GM12878 (cell line): Measurements from ENCODE around the gene SEPHS1. TPM values are rescaled to one million over a fixed set of nuclear protein-coding genes. Genes with fewer than 3 reads are reported as not detected.
A peak's percentile ranks its signal among the peaks of the same experiment; 100 is the strongest.

Source experiments
- BHLHE40 ChIP-seq, 2 experiments: fragments of 450-650 bp in 1 of 2; IDR thresholded peaks; 2 replicates each; pipeline ENCODE4 v1.6.1; 2011 to 2017; ENCODE audit warnings: low read depth in 2 of 2, borderline replicate concordance in 1 of 2, improper control_type of control experiment in 1 of 2, low read length in 1 of 2, mild to moderate bottlenecking in 1 of 2
- CHD2 ChIP-seq: IDR thresholded peaks from 2 replicates; pipeline ENCODE4 v1.6.1; 2011; ENCODE audit warnings: low read depth, low read length, improper control_type of control experiment, borderline replicate concordance
- CTCF ChIP-seq, 3 experiments: IDR thresholded peaks in 2 of 3; conservative IDR thresholded peaks in 1 of 3; 2 replicates each; pipeline ENCODE4 v1.5.1; 2011; ENCODE audit warnings: low read depth in 3 of 3, low read length in 3 of 3, mild to moderate bottlenecking in 3 of 3, control low read depth in 2 of 3, moderate library complexity in 2 of 3, inconsistent platforms in 1 of 3, mixed read lengths in 1 of 3; ENCODE audit not compliant: control insufficient read depth in 2 of 3, insufficient read depth in 1 of 3; ENCODE audit errors: extremely low read depth in 1 of 3
- DPF2 ChIP-seq: fragments of 450-650 bp; IDR thresholded peaks from 2 replicates; pipeline ENCODE4 v1.6.1; 2017; ENCODE audit warnings: mild to moderate bottlenecking
- EGR1 ChIP-seq, 2 experiments: IDR thresholded peaks; 1 replicate in 1 of 2; 2 replicates in 1 of 2; pipeline ENCODE4 v1.6.1; 2011 to 2012; ENCODE audit warnings: low read depth in 2 of 2, low read length in 2 of 2, borderline replicate concordance in 1 of 2, mild to moderate bottlenecking in 1 of 2, moderate library complexity in 1 of 2
- ETV6 ChIP-seq, 2 experiments: fragments of 450-650 bp in 1 of 2; IDR thresholded peaks in 1 of 2; conservative IDR thresholded peaks in 1 of 2; 2 replicates each; pipeline ENCODE4 v1.6.1; 2014; ENCODE audit warnings: antibody characterized with exemption in 1 of 2, borderline replicate concordance in 1 of 2, low read depth in 1 of 2, mild to moderate bottlenecking in 1 of 2, moderate library complexity in 1 of 2
- EZH2 ChIP-seq: IDR thresholded peaks from 2 replicates; pipeline ENCODE4 v1.6.1; 2012; ENCODE audit warnings: low read depth, mild to moderate bottlenecking, control low read depth, inconsistent platforms, low read length, borderline replicate concordance; ENCODE audit not compliant: control insufficient read depth
- FOS ChIP-seq: IDR thresholded peaks from 3 replicates; pipeline ENCODE4 v1.6.1; 2011; ENCODE audit warnings: borderline replicate concordance; ENCODE audit not compliant: insufficient read length; ENCODE audit errors: extremely low read depth
- FOXM1 ChIP-seq: IDR thresholded peaks from 2 replicates; pipeline ENCODE4 v1.6.1; 2012; ENCODE audit warnings: low read depth, mild to moderate bottlenecking, inconsistent platforms, low read length, moderate library complexity
- IKZF1 ChIP-seq: fragments of 450-650 bp; conservative IDR thresholded peaks from 2 replicates; pipeline ENCODE4 v1.6.1; 2017; ENCODE audit warnings: antibody characterized with exemption, mild to moderate bottlenecking
- IKZF2 ChIP-seq, 2 experiments: fragments of 450-650 bp; IDR thresholded peaks; 2 replicates each; pipeline ENCODE4 v1.6.1; 2017; ENCODE audit warnings: mild to moderate bottlenecking in 2 of 2, moderate library complexity in 2 of 2
- MYB ChIP-seq: fragments of 150-350 bp; IDR thresholded peaks from 2 replicates; pipeline ENCODE4 v1.6.1; 2014; ENCODE audit warnings: mild to moderate bottlenecking, low read depth, low read length, borderline replicate concordance
- NBN ChIP-seq: fragments of 450-650 bp; IDR thresholded peaks from 2 replicates; pipeline ENCODE4 v1.6.1; 2016
- NFXL1 ChIP-seq: fragments of 450-650 bp; IDR thresholded peaks from 2 replicates; pipeline ENCODE4 v1.6.1; 2017; ENCODE audit warnings: antibody characterized with exemption, mild to moderate bottlenecking, borderline replicate concordance
- PAX8 ChIP-seq: fragments of 450-650 bp; IDR thresholded peaks from 2 replicates; pipeline ENCODE4 v1.6.1; 2017; ENCODE audit warnings: mild to moderate bottlenecking, moderate library complexity
- RFX5 ChIP-seq: IDR thresholded peaks from 2 replicates; pipeline ENCODE4 v1.6.1; 2011; ENCODE audit warnings: low read depth, low read length, improper control_type of control experiment
- SMAD5 ChIP-seq: IDR thresholded peaks from 2 replicates; pipeline ENCODE4 v1.6.1; 2016; ENCODE audit warnings: antibody characterized with exemption, low read depth
- USF2 ChIP-seq: IDR thresholded peaks from 2 replicates; pipeline ENCODE4 v1.6.1; 2011; ENCODE audit warnings: low read depth, low read length, improper control_type of control experiment, borderline replicate concordance
- ZBED1 ChIP-seq: IDR thresholded peaks from 2 replicates; pipeline ENCODE4 v1.6.1; 2016; ENCODE audit warnings: borderline replicate concordance
- ZNF207 ChIP-seq: fragments of 450-650 bp; IDR thresholded peaks from 2 replicates; pipeline ENCODE4 v1.6.1; 2014; ENCODE audit warnings: antibody characterized with exemption, mild to moderate bottlenecking, borderline replicate concordance
- polyA plus RNA-seq, 11 experiments: library from polyadenylated mRNA; depleted of rRNA in 4 of 11; unstranded in 6 of 11; stranded (reverse) in 5 of 11; fragments of >200 nt; fragmentation: Nextera tagmentation in 4 of 11; fragmentation: Illumina TruSeq in 1 of 11; extraction: Ambion mirVana in 4 of 11; extraction: Trizol in 1 of 11; gene quantifications; 1 replicate in 1 of 11; 2 replicates in 10 of 11; pipeline versions ENCODE4 v1.2.1 to v1.2.3, GENCODE V29; 2011 to 2016; ENCODE audit warnings: inconsistent platforms in 2 of 11, missing spikeins in 2 of 11, low read depth in 1 of 11
- total RNA-seq, 4 experiments: library from RNA; depleted of rRNA in 3 of 4; stranded (reverse); fragments of >200 nt in 3 of 4; fragmentation: Illumina TruSeq in 1 of 4; extraction: Trizol in 1 of 4; gene quantifications; 2 replicates each; pipeline versions ENCODE4 v1.2.1 to v1.2.3, GENCODE V29; 2013 to 2021
- TF ChIP-seq, protein P1 (sequence below): fragments of 450-650 bp; IDR thresholded peaks from 2 replicates; pipeline ENCODE4 v1.6.1; 2016; ENCODE audit warnings: mild to moderate bottlenecking
- TF ChIP-seq, protein P2 (sequence below): fragments of 450-650 bp; formaldehyde crosslinking; IDR thresholded peaks from 2 replicates; pipeline ENCODE4 v1.4.0; 2022; ENCODE audit warnings: mild to moderate bottlenecking, moderate library complexity

Gene SEPHS1
- total and polyA plus RNA-seq, 10 of the 15 experiments (the other 5 are each of a cell fraction or from before 2014, with no cell fraction given), result 14.7 to 85.4 (median 48.5) TPM

DNA sequence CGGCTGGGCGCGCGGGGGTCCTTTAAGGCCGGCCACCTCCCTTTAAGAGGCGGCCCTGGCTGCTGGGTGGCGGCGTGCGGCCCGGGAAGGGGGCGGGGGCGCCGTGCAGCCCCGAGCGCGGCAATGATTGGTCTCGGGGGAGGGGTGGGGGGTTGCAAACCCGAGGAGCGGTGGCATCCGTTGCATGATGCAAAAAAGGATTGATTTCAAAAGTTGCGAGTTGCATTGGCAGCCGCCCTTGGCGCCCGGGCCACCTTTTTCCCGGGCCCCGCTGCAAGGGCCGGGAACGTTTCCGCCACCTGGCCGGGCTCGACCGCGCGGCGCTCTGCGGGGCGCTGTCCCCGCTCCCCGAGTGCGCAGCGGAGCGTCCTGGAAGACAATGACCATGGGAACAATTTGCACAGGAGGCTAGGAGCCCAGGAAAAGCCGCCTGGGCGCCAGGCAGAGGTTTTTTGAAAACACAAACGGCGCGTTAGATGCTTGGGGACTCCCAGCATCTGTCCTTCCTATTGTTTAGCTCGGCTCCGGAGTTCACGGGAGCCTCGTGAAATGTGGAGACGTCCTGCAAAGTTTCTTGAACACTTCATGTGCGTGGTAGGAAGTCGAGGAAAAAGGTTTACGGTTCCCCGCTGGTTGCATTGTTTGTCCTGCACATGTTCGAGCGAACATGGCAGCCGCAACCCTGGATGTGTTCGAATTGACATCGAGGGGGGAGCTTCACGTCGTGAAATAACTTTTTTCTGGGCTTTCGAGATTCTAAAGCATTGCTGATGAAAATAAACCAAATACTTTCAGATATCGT, at the start of gene SEPHS1 (continued):
- TF ChIP-seq BHLHE40 (IDR thresholded peaks at IDR 0.05; ENCODE audit: borderline replicate concordance in 1 of 2, low read depth in 2 of 2, low read length in 1 of 2), result 0 out of 4 replicates have a peak, but pooled peaks of 1 of the 2 experiments have one; percentile 12
- TF ChIP-seq EGR1 (IDR thresholded peaks at IDR 0.05; ENCODE audit: borderline replicate concordance in 1 of 2, low read depth in 2 of 2, low read length in 2 of 2), result peak in 1 of 2 experiments; percentile 22; a peak in 1 of 3 replicates
- TF ChIP-seq IKZF1, result peak; percentile 51
- no peak for TF ChIP-seq CHD2
- 0 out of 2 replicates have a peak, but pooled peaks have one; percentile 39 for TF ChIP-seq ZNF207
- TF ChIP-seq EZH2, result no peak
- no peak for TF ChIP-seq RFX5
- peak in 1 of 2 experiments; percentile 12; a peak in 1 of 4 replicates for TF ChIP-seq IKZF2 (IDR thresholded peaks at IDR 0.05)
- TF ChIP-seq NFXL1, result no peak
- no peak for TF ChIP-seq MYB
- no peak for TF ChIP-seq FOS
- TF ChIP-seq DPF2, result peak; percentile 45
- TF ChIP-seq, protein P1, sequence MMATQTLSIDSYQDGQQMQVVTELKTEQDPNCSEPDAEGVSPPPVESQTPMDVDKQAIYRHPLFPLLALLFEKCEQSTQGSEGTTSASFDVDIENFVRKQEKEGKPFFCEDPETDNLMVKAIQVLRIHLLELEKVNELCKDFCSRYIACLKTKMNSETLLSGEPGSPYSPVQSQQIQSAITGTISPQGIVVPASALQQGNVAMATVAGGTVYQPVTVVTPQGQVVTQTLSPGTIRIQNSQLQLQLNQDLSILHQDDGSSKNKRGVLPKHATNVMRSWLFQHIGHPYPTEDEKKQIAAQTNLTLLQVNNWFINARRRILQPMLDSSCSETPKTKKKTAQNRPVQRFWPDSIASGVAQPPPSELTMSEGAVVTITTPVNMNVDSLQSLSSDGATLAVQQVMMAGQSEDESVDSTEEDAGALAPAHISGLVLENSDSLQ, result no peak
- no peak for TF ChIP-seq NBN
- TF ChIP-seq, protein P2, sequence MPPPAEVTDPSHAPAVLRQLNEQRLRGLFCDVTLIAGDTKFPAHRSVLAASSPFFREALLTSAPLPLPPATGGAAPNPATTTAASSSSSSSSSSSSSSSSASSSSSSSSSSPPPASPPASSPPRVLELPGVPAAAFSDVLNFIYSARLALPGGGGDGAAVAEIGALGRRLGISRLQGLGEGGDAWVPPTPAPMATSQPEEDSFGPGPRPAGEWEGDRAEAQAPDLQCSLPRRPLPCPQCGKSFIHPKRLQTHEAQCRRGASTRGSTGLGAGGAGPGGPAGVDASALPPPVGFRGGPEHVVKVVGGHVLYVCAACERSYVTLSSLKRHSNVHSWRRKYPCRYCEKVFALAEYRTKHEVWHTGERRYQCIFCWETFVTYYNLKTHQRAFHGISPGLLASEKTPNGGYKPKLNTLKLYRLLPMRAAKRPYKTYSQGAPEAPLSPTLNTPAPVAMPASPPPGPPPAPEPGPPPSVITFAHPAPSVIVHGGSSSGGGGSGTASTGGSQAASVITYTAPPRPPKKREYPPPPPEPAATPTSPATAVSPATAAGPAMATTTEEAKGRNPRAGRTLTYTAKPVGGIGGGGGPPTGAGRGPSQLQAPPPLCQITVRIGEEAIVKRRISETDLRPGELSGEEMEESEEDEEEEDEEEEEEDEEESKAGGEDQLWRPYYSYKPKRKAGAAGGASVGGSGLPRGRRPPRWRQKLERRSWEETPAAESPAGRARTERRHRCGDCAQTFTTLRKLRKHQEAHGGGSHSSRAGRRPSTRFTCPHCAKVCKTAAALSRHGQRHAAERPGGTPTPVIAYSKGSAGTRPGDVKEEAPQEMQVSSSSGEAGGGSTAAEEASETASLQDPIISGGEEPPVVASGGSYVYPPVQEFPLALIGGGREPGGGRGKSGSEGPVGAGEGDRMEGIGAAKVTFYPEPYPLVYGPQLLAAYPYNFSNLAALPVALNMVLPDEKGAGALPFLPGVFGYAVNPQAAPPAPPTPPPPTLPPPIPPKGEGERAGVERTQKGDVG (CRISPR knock-in tag), result no peak
- no peak for TF ChIP-seq SMAD5
- TF ChIP-seq CTCF (IDR thresholded peaks at IDR 0.05 in 2 of 3, conservative IDR thresholded peaks at IDR 0.05 in 1 of 3; ENCODE audit: control insufficient read depth in 2 of 3, extremely low read depth in 1 of 3, insufficient read depth in 1 of 3, low read depth in 3 of 3, low read length in 3 of 3), result peak in 1 of 3 experiments; percentile 11; a peak in 1 of 6 replicates
- TF ChIP-seq FOXM1, result no peak
- TF ChIP-seq USF2, result no peak
- no peak for TF ChIP-seq PAX8
- TF ChIP-seq ZBED1, result no peak
- no peak for TF ChIP-seq ETV6 (conservative IDR thresholded peaks at IDR 0.05 in 1 of 2, IDR thresholded peaks at IDR 0.05 in 1 of 2; ENCODE audit: borderline replicate concordance in 1 of 2, low read depth in 1 of 2)
